ENCODE data around the gene DNAJC12. TPM values are rescaled to one million over a fixed set of nuclear protein-coding genes. Genes with fewer than 3 reads are reported as not detected.

Gene DNAJC12
- total and polyA plus RNA-seq, 2 of the 8 experiments (the other 6 are each of a cell fraction or from before 2014, with no cell fraction given): 0.86 to 4.2 TPM

DNA sequence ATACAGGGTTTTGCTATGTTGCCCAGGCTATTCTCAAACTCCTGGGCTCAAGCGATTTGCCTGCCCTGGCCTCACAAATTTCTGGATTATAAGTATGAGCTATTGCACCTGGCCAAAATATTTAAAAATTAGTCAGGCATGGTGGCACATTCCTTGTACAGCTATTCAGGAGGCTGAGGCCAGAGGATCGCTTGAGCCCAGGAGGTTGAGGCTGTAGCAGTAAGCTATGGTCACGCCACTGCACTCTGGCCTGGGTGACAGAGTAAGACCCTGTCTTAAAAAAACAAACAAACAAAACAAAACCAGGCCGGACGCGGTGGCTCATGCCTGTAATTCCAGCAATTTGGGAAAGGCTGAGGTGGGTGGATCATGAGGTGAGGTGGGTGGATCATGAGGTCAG lies 32.0 kb upstream of the DNAJC12 start (continued):
- TF ChIP-seq CEBPB (IDR thresholded peaks at IDR 0.05; ENCODE audit: low read depth, low read length) (no peak), CBX5 (IDR thresholded peaks at IDR 0.05; ENCODE audit: low read depth, low read length) (no peak), JUN (IDR thresholded peaks at IDR 0.05; ENCODE audit: low read depth, low read length) (no peak)
